SK-N-MC (cell line): ENCODE results near the gene HDAC6.

Experiments
- DNase-seq: peaks from one replicate; pipeline ENCODE4 v3.0.0-alpha.2; 2011; ENCODE audit warnings: low read depth, low spot score
- H3K27ac ChIP-seq: fragments of 200-600 bp; sonication (generic); 2 replicates; pipeline ENCODE4 v1.5.1; 2016; ENCODE audit warnings: mixed run types
- H3K36me3 ChIP-seq: fragments of 200-600 bp; sonication (generic); 2 replicates; pipeline ENCODE4 v1.6.1; 2017; ENCODE audit warnings: antibody characterized with exemption, low read length, mixed read lengths; ENCODE audit not compliant: insufficient read depth
- H3K4me3 ChIP-seq: fragments of 200-600 bp; sonication (generic); 2 replicates; pipeline ENCODE4 v1.5.1; 2016
- H3K9ac ChIP-seq: fragments of 200-600 bp; sonication (generic); 2 replicates; pipeline ENCODE4 v1.8.0; 2017; ENCODE audit warnings: mixed run types, mixed read lengths; ENCODE audit not compliant: insufficient read length
- H3K9me3 ChIP-seq: fragments of 200-600 bp; sonication (generic); 2 replicates; pipeline ENCODE4 v1.6.1; 2017; ENCODE audit warnings: low read depth, mild to moderate bottlenecking, antibody characterized with exemption, low read length, moderate library complexity, mixed read lengths
- EZH2 ChIP-seq: fragments of 200-600 bp; sonication (generic); IDR thresholded peaks from one replicate; pipeline ENCODE4 v1.6.1; 2017; ENCODE audit warnings: antibody characterized with exemption
- FOXP2 ChIP-seq: optimal IDR thresholded peaks from 2 replicates; pipeline ENCODE3; 2011; ENCODE audit warnings: mild to moderate bottlenecking, moderate library complexity; ENCODE audit not compliant: insufficient read depth; ENCODE audit errors: extremely low read length, control extremely low read depth
- POLR2AphosphoS5 ChIP-seq: IDR thresholded peaks from 2 replicates; pipeline ENCODE4 v1.6.1; 2012; ENCODE audit warnings: mild to moderate bottlenecking, low read depth, low read length, borderline replicate concordance

HDAC6 gene

DNA sequence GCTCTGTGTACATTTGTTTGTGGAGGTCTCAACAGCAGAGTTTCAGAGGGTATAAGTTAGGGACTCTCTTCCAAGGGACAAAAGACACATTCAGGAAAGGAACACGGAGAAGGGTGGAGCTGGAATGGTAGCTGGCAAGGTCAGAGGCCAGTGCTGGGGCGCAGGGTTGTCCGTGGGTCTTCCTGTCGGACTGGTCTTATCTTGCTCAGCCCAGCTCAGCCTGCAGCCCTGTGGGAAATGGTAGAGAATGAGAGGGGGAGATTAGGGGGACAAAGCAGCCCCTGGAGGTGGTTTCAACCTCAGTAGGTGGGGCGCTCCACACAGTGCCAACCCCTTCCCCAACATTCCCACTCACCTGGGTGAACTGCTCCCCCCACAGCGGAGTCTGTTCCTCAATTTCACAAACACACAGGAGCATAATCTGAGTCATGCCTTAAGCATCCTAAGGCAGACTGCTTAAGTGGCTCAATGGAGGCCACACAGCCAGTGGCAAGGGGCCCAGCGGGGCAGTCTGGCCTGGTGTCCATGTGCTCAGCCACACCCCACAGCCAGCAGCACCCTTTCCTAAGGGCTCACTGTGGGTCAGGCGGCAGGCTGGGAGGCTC, 6.9 kb upstream of the HDAC6 start:
- Histone ChIP-seq H3K9ac (no peak overlapping the region), H3K4me3 (no peak overlapping the region), H3K9me3 (no peaks in the 10 kb centered on the region), H3K27ac (no peak overlapping the region), H3K36me3 (no peaks in the 10 kb centered on the region)
- TF ChIP-seq POLR2AphosphoS5 (no peak), EZH2 (no peak), FOXP2 (no peak)
- DNase-seq, result no peak

GRCh38 chrX:48798318-48798717, 3.5 kb upstream of the HDAC6 start:
- no peak for DNase-seq
- H3K9me3 ChIP-seq, result no peaks in the 10 kb centered on the region
- TF ChIP-seq POLR2AphosphoS5 (no peak), EZH2 (no peak), FOXP2 (no peak)
- no peak overlapping the region for H3K27ac ChIP-seq
- H3K4me3 ChIP-seq, result no peak overlapping the region
- H3K9ac ChIP-seq, result no peak overlapping the region
- H3K36me3 ChIP-seq, result no peaks in the 10 kb centered on the region

DNA sequence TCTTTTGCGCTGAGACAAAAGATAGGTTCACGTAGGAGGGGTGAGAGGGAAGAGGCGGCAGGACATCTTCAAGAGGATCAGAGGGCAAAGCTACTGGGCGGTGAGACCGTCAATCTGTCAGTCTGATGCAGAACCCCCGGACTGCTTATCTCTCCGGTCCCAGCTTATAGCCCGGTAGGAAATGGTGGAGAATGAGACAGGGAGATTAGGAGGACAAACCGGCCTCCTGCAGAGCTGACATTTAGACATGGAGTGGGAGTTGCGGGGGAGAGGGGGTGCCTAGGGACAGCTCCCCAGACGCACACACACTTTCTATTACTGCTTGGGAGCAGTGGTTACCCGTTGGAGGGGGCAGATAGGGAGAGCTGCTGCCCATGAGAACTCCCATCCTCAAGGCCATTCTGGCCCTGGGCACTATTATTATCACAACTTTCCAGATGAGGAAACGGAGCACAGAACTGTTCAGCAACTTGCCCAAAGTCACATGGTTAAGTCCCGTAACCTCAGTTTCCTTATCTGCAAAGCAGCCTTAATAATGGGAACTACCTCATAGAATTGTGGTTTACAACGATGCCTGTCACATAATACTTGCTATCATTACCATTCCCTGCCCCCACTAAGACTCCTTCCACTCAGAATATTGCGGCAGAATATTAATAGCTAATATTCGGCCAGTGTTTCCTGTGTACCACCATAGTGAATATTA, 1.1 kb upstream of the HDAC6 start:
- no peak for DNase-seq

GRCh38 chrX:48802089-48802904, 430 bp downstream of the HDAC6 start:
- Histone ChIP-seq H3K27ac (peak overlapping the region; percentile 91), H3K9ac (peak overlapping the region; percentile 87), H3K36me3 (no peaks in the 10 kb centered on the region), H3K9me3 (no peaks in the 10 kb centered on the region), H3K4me3 (peak overlapping the region; percentile 77)
- DNase-seq, result no peak
- TF ChIP-seq FOXP2, result no peak
- TF ChIP-seq POLR2AphosphoS5, result peak; percentile 60
- no peak for TF ChIP-seq EZH2

More for the DNA sequence above, 1.1 kb upstream of the HDAC6 start:
- H3K36me3 ChIP-seq, result no peaks in the 10 kb centered on the region
- TF ChIP-seq EZH2, result no peak
- TF ChIP-seq FOXP2, result no peak
- TF ChIP-seq POLR2AphosphoS5, result no peak
- no peaks in the 10 kb centered on the region for H3K9me3 ChIP-seq
- peak overlapping the region; percentile 77 for H3K4me3 ChIP-seq
- peak overlapping the region; percentile 90 for H3K9ac ChIP-seq
- H3K27ac ChIP-seq, result peak overlapping the region; percentile 91

- Histone ChIP-seq H3K36me3 (no peaks in the 10 kb centered on the region), H3K4me3 (peak overlapping the region; percentile 77), H3K9ac (peak overlapping the region; percentile 87), H3K9me3 (no peaks in the 10 kb centered on the region), H3K27ac (peak overlapping the region; percentile 91)
- no peak for DNase-seq
- TF ChIP-seq EZH2 (no peak), POLR2AphosphoS5 (no peak), FOXP2 (no peak)
Observed at GRCh38 chrX:48802905-48803200, 986 bp downstream of the HDAC6 start.

- H3K4me3 ChIP-seq, result no peak overlapping the region
- TF ChIP-seq FOXP2, result no peak
- no peak for TF ChIP-seq EZH2
- no peak for TF ChIP-seq POLR2AphosphoS5
Observed at GRCh38 chrX:48806081-48806480, 4.2 kb downstream of the HDAC6 start.

DNA sequence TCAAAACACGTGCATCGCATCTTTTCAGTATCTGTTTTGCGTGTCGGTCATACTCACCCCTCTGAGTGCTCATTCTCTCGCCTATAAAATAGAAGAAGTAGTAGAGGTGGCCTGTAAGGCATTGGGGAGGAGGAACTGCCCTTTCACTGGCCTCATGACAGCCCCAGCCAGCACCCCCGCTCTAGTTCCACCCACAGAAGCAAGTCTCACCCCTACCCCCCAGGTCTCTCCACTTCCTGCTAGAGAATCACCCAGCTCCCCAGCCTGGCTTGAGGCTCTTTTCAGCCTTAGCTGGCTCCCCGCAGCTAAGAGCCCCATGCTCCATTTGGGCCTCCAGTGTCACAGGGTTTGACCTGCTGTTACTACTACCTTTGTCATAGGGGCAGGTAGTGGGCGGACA, 11.8 kb downstream of the HDAC6 start:
- no peaks in the 10 kb centered on the region for H3K36me3 ChIP-seq
- H3K9me3 ChIP-seq, result no peaks in the 10 kb centered on the region
- no peak overlapping the region for H3K9ac ChIP-seq
- H3K4me3 ChIP-seq, result no peak overlapping the region
- no peak overlapping the region for H3K27ac ChIP-seq
- TF ChIP-seq EZH2 (no peak), FOXP2 (no peak), POLR2AphosphoS5 (no peak)
- no peak for DNase-seq

More at GRCh38 chrX:48806081-48806480, 4.2 kb downstream of the HDAC6 start:
- H3K9ac ChIP-seq, result no peak overlapping the region
- DNase-seq, result no peak
- no peak overlapping the region for H3K27ac ChIP-seq
- H3K36me3 ChIP-seq, result no peaks in the 10 kb centered on the region
- H3K9me3 ChIP-seq, result no peaks in the 10 kb centered on the region

DNA sequence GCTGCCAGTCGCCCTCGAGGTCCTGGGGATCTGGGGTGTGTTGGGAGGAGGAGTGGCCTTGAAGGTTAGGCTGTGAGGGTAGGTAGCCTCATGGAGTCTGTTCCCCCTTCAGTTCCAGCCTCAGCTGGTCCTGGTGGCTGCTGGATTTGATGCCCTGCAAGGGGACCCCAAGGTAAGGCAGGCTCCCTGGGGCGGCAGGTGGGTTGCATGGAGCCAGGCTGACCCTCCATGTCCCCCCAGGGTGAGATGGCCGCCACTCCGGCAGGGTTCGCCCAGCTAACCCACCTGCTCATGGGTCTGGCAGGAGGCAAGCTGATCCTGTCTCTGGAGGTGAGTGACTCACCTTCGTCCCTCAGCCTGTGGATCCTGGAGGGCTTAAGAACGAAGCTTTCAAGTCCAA, 12.9 kb downstream of the HDAC6 start:
- H3K9ac ChIP-seq, result no peak overlapping the region
- no peak overlapping the region for H3K27ac ChIP-seq
- no peak for TF ChIP-seq FOXP2
- no peak for TF ChIP-seq EZH2
- no peak for TF ChIP-seq POLR2AphosphoS5
- H3K36me3 ChIP-seq, result no peaks in the 10 kb centered on the region
- DNase-seq, result no peak
- no peaks in the 10 kb centered on the region for H3K9me3 ChIP-seq
- H3K4me3 ChIP-seq, result no peak overlapping the region
